ENCODE measurements around the gene MIPEP. TPM values are rescaled to one million over a fixed set of nuclear protein-coding genes. Genes with fewer than 3 reads are reported as not detected.

The MIPEP gene
- total and polyA plus RNA-seq, 9 of the 15 experiments (the other 6 are each of a cell fraction or from before 2014, with no cell fraction given) = 1.7 to 19.3 (median 13.1) TPM

DNA sequence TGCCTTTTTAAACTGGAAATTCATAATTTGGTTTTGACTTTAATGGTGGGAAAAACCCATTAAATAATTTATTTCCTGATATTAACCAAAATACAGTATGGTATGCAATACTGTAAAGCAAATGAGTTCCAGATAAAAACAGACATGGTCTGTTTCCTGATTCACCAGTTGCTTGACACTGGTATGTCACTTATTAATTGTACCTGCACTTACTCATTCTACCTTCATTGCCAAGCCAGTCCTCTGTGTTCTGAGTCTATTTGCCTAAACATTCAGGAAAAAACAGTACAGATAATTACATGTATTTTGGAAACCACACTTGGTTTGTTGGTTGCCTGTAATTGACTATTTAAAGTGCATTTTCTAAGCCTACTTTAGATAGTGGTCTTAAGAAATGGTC, 159.7 kb downstream of the MIPEP start (continued):
- TF ChIP-seq, protein P1, sequence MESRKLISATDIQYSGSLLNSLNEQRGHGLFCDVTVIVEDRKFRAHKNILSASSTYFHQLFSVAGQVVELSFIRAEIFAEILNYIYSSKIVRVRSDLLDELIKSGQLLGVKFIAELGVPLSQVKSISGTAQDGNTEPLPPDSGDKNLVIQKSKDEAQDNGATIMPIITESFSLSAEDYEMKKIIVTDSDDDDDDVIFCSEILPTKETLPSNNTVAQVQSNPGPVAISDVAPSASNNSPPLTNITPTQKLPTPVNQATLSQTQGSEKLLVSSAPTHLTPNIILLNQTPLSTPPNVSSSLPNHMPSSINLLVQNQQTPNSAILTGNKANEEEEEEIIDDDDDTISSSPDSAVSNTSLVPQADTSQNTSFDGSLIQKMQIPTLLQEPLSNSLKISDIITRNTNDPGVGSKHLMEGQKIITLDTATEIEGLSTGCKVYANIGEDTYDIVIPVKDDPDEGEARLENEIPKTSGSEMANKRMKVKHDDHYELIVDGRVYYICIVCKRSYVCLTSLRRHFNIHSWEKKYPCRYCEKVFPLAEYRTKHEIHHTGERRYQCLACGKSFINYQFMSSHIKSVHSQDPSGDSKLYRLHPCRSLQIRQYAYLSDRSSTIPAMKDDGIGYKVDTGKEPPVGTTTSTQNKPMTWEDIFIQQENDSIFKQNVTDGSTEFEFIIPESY (CRISPR knock-in tag; IDR thresholded peaks at IDR 0.05) = no peak
- TF ChIP-seq, protein P2, sequence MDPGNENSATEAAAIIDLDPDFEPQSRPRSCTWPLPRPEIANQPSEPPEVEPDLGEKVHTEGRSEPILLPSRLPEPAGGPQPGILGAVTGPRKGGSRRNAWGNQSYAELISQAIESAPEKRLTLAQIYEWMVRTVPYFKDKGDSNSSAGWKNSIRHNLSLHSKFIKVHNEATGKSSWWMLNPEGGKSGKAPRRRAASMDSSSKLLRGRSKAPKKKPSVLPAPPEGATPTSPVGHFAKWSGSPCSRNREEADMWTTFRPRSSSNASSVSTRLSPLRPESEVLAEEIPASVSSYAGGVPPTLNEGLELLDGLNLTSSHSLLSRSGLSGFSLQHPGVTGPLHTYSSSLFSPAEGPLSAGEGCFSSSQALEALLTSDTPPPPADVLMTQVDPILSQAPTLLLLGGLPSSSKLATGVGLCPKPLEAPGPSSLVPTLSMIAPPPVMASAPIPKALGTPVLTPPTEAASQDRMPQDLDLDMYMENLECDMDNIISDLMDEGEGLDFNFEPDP (CRISPR knock-in tag; IDR thresholded peaks at IDR 0.05) = no peak

DNA sequence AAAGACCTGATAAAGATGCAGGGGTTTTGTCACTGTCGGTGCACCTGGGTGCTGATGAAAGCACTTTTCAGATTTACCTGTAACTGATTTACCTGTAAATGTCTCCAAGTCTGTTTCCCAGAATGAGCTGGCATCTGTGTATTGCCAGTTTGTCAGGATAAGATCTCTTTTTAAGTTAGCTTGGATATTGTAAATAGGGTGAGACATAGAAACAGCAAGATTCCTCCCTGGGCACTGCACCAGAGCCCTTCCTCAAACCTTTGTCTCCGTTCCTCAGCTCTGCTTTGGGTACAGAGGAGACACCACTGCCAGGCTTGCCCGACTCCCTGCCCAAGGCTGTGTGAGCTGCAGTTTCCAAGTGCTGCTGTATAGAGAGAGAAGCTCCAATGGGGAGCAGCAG, 160.4 kb downstream of the MIPEP start:
- DNase-seq (ENCODE audit: extremely low read depth in 1 of 4, low spot score in 3 of 4) (no peak), ATAC-seq (no peak), FAIRE-seq (no peak)
- BruUV-seq (replicated peaks) = no TSS peak
- H3K9me1 ChIP-seq (ENCODE audit: control insufficient read depth, insufficient read depth, low read length) = no peaks in the 10 kb centered on the region
- no peak overlapping the region for H3K9ac ChIP-seq (ENCODE audit: insufficient read depth in 1 of 2, low read depth in 2 of 2, low read length in 2 of 2)
- WGBS (ENCODE audit: insufficient coverage, low coverage, missing lambda C conversion rate) = 61% methylated on average over 3 of the region's 3 CpGs
- H4K20me1 ChIP-seq (replicated peaks; ENCODE audit: control insufficient read depth, insufficient read depth, low read length) = no peaks in the 10 kb centered on the region
- no peaks in the 10 kb centered on the region for H3K27me3 ChIP-seq (ENCODE audit: control insufficient read depth in 2 of 2, insufficient read depth in 2 of 2, low read length in 2 of 2)
- ChIA-PET POLR2A (no interaction called here), CTCF (ENCODE audit: low intra/inter-chr PET ratio) (no interaction called here)
- H3K27ac ChIP-seq (ENCODE audit: extremely low read depth, low read depth, low read length) = no peak overlapping the region
- H3K4me1 ChIP-seq (replicated peaks in 1 of 2; ENCODE audit: control insufficient read depth in 2 of 2, insufficient read depth in 2 of 2, low read length in 2 of 2) = no peaks in the 10 kb centered on the region; a peak in 1 of 5 replicates
- TF ChIP-seq ZNF707 (CRISPR knock-in tag; conservative IDR thresholded peaks at IDR 0.05) (no peak), KDM2B (CRISPR knock-in tag; IDR thresholded peaks at IDR 0.05) (no peak), PCBP1 (IDR thresholded peaks at IDR 0.05; ENCODE audit: low read depth, low read length, poor library complexity, severe bottlenecking) (no peak), ZKSCAN8 (CRISPR knock-in tag; IDR thresholded peaks at IDR 0.05) (no peak), SMC3 (conservative IDR thresholded peaks at IDR 0.05; ENCODE audit: insufficient read depth, low read depth, low read length) (no peak), TAF9B (IDR thresholded peaks at IDR 0.05; ENCODE audit: partially characterized antibody) (no peak), ZNF212 (CRISPR knock-in tag; IDR thresholded peaks at IDR 0.05) (no peak), POLR2AphosphoS2 (IDR thresholded peaks at IDR 0.05; ENCODE audit: low read length) (no peak), GATA2 (CRISPR knock-in tag; IDR thresholded peaks at IDR 0.05) (no peak), ETS2 (tag; IDR thresholded peaks at IDR 0.05; ENCODE audit: borderline replicate concordance, poor library complexity, severe bottlenecking) (no peak), PHB (CRISPR knock-in tag; IDR thresholded peaks at IDR 0.05) (no peak), POLR2H (tag; IDR thresholded peaks at IDR 0.05; ENCODE audit: low read depth) (no peak), DDX20 (tag; IDR thresholded peaks at IDR 0.05; ENCODE audit: low read depth) (no peak), RFX7 (CRISPR knock-in tag; IDR thresholded peaks at IDR 0.05) (no peak), ZNF76 (CRISPR knock-in tag; IDR thresholded peaks at IDR 0.05; ENCODE audit: borderline replicate concordance) (no peak)
- TF ChIP-seq, protein P3, sequence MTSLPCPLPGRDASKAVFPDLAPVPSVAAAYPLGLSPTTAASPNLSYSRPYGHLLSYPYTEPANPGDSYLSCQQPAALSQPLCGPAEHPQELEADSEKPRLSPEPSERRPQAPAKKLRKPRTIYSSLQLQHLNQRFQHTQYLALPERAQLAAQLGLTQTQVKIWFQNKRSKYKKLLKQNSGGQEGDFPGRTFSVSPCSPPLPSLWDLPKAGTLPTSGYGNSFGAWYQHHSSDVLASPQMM (CRISPR knock-in tag; IDR thresholded peaks at IDR 0.05) = no peak
- TF ChIP-seq, protein P4, sequence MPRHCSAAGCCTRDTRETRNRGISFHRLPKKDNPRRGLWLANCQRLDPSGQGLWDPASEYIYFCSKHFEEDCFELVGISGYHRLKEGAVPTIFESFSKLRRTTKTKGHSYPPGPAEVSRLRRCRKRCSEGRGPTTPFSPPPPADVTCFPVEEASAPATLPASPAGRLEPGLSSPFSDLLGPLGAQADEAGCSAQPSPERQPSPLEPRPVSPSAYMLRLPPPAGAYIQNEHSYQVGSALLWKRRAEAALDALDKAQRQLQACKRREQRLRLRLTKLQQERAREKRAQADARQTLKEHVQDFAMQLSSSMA (CRISPR knock-in tag; IDR thresholded peaks at IDR 0.05) = no peak
- no peaks in the 10 kb centered on the region for H3K79me2 ChIP-seq (ENCODE audit: control insufficient read depth, insufficient read depth, low read length)
- no peak overlapping the region for H3K4me2 ChIP-seq (ENCODE audit: insufficient read depth, low read length)
- in situ Hi-C loops (cut with MboI) (no loop called here), intact Hi-C loops (cut with micrococcal nuclease) (no loop called here)
- H2AFZ ChIP-seq (ENCODE audit: low read depth, low read length) = no peak overlapping the region
- H3K4me3 ChIP-seq = no peak overlapping the region
- H3K36me3 ChIP-seq (ENCODE audit: control insufficient read depth, insufficient read depth, low read length) = no peaks in the 10 kb centered on the region
- H3K9me3 ChIP-seq (replicated peaks; ENCODE audit: control insufficient read depth, insufficient read depth, low read depth, low read length) = no peaks in the 10 kb centered on the region

Measured in K562 (cell line).